ENCODE measurements around the gene USO1.
A peak's percentile ranks its signal among the peaks of the same experiment; 100 is the strongest.
"Not testable (repeated sequence)": the region's sequence is repeated elsewhere in the genome, so short reads cannot be mapped to it uniquely, and the experiment has no call there.

USO1 gene

DNA sequence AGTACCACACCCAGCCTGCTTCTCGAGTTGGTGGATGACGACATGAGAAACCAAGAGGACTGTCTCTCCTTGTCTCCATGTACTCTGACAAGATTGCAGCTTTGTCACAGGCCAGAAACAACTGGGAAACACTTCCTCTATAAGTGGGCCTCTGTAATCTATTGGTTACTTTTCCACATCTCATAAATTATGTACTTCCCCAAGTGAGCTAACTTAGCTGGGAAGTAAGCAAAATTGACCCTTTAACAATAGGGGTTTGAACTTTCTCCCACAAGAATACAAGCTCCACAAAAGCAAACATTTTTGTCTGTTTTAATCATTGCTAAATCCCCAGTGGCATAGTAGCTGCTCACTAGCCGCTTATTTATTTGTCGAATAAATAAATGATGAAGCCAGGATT, 14.1 kb upstream of the USO1 start:
- DNase-seq (ENCODE audit: low read depth, low spot score), result peak; percentile 23

DNA sequence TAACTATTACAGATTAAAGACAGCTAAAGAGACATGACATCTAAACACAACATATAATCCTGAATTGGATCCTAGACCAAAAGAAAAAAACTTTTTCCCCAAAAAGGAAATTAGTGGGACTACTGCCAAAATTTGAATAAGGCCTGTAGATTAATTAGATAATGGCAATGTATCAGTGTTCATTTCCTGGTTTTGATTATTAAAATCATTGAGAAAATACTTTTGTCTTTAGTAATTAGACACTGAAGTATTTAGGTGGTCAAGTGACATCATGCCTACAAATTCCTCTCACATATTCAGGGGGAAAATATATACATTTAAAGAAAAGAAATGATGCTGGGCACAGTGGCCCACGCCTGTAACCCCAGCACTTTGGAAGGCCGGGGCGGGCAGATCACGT, 10.4 kb upstream of the USO1 start:
- no peak for DNase-seq (ENCODE audit: low read depth, low spot score)

DNA sequence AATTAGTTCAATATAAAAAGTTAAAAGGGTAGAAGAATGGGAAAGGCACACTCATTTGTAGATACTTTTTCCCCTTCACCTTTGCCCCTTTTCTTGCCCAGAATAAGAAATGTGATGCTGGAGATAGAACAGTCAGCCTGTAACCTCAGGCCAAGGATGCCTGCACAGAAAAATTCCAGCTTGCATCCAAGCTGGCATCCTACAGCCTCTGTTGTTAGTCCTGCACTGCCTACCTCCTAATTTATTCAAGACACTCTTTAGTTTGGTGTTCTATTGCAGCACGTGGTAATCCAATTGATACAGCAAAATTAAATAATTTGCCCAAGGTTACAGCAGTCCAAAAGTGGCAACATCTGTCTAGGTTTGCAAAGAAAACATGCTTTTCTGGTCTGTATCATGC, 9.7 kb upstream of the USO1 start:
- DNase-seq (ENCODE audit: low read depth, low spot score), result no peak

DNA sequence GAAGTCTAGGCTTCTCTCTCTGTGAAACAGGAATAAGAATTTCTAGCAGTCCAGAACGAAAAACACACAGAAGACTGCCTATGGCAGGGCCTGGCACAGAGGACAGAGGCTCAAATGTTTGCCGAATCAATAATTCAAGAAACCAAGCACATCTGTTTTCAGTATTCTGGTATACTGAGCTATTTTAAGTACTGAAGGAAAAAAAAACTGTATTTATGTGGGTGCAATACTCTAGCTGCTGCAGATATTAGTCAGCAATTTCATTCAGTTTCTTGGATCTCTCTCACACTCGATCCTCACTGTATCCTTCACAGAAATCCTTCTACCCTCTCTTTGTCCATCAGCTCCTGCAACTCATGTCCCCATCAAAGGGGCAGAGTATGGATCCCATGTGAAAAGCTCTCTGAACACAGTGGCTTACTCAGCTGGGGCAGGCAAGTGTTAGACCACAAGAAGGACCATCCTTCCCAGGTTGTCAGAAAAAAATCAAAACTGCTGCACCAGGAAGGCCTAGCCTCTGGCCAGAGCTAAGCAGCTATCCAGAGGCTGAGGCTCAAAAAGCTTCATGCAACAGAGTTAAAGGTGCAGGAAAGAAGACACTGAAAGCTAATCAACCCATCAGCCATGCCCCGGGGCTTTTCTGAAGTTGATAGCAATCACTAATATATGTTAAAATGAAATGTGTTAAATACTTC, 9.1 kb upstream of the USO1 start:
- DNase-seq (ENCODE audit: low read depth, low spot score), result peak; percentile 14

DNA sequence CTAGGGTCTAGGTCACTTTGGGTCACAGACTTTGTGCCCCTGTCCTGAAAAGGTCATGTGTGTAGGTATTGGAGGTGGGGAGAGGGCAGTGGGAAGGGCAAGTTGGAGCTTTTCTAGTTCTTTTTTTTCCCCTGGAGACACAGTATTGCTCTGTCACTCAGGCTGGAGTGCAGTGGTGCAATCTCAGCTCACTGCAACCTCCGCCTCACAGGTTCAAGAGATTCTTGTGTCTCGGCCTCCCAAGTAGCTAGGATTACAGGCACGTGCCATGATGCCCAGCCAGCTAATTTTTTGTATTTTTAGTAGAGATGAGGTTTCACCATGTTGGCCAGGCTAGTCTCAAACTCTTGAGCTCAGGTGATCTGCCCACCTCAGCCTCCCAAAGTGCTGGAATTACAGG, 8.3 kb upstream of the USO1 start:
- DNase-seq (ENCODE audit: low read depth, low spot score), result not testable (repeated sequence)

DNA sequence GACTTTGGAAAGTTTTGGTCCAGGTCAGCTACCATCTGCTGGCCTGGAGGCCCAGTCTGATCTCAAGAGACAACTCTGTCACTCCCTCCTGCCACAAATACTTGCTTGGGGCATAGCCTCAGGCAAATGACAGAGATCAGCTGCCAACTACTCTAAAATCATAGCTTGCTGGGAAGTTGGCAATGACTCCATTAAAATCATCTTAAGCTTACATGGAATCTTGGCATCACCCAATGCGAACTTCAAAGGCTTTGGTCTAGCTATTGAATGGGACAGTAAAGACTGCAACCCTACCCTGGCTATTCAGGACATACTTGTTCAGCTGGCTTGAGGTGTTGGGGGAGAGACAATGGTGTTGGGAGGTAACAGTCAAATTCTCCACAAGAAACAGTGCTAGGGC, 7.0 kb upstream of the USO1 start:
- no peak for DNase-seq (ENCODE audit: low read depth, low spot score)

DNA sequence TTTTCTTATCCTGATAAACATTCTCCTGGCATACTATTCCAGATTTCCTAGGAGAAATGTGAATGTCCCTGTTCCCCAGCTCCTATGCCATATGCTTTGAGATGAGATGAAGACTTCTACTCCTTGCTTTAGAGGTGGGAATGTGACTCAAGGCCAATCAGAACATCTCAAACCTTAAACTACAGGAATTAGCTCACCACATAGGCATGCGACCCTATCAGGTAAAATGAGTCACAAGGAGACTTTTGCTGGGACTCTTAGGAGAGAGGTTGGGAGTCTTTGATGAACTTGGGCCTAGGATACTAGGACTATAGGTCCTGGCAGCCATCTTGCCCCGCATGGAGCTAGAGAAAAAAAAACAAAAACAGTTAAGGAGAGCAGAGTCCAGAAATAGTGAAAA, 5.8 kb upstream of the USO1 start:
- DNase-seq (ENCODE audit: low read depth, low spot score), result no peak

DNA sequence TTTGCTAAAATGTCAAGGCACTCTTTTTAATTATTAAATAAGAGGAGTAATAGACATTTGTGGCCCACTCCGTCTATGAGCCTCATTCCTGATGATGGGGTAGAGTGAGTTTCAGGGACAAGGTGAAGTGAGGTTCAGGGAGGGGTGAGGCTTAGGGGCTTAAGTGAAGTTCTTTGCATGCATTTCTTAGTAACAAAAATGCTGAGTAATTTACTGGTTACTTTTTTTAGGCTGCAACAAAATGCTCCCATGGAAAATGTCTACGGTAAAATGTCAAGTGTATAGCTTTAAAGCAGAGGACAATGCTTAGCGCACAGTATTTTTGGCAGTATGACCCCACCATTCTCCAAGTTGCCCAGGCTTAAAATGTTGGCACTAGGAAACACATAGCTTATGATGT, 2.0 kb upstream of the USO1 start:
- DNase-seq (ENCODE audit: low read depth, low spot score), result no peak

DNA sequence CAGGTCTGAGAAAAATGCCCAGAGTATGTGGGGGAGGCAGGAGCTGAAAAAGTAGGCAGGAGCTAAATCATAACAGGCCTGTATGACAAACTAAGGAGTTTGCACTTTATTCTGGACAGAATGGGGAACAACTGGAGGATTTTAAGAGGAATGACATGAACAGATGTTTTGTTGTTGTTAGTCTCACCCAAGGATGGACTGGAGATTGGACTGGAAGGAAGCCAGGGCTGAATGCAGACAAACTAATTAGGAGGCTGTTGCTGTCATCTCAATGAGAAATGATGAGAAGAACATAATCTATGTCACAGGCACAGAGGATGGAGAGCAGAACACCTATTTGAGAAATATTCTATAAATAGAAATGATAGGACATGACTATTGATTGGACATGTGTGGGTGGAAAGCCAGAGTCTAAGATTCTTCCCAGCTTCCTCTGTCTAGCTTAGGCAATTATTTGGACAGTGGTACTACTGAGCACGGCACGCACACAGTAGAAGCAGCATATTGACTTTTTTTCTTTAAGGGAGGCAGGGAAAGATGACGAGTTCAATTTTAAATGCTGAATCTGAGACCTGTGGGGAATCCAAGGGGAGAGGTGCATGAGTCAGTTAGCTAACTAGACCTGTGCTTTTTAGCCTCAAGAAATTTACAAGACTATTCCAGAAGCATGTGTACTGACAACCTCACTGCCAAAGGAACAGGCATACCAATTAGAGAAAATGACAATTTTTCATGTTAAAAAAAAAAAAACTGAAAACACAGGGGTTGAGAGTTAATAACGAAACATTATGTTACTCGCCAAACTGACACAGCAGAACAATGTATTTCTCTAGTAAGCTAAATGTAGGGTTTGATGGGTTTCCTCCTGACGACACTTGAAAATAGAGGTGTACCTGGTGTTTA, 963 bp upstream of the USO1 start:
- peak; percentile 48 for DNase-seq (ENCODE audit: low read depth, low spot score)

DNA sequence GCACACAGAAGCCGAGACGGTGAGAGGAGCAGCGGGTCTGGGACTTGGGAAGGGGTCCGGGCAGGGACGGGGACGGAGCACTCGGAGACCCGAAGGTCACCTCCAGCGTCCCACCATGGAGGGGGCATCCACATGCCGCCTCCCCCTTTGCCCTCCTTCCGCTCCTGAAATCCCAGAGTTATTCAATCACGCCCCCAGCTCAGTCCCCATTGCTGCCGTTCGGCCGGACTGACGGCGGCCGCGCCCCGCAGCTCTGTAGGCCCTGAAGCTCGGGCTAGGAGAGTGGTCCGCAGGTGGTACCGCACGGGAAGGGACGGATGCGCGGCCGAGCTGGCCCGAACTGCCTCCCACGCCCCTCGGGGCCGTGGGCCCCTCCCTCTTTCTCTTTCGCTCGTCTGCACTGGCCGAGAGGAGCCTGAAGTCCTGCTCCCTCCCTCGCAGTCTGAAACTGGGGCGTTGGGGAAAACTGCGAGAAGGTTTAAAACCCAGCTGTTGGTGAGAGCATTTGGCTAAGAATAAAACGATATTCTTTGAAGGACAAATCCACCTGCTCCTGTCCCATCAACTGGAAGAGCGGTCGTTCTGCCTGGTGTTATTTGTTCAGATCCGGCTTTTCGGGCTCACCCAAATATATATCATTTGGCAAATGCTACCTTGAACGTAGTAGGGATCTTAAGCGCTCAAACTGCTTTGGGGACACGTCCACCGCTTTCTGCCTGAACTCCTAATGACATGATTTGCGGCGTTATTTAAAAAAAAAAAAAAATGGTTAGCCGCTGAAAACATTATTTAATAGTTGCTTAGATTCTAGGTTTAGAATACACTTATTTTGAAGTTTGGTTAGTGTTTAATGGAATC, 719 bp downstream of the USO1 start:
- peak; percentile 86 for DNase-seq (ENCODE audit: low read depth, low spot score)

DNA sequence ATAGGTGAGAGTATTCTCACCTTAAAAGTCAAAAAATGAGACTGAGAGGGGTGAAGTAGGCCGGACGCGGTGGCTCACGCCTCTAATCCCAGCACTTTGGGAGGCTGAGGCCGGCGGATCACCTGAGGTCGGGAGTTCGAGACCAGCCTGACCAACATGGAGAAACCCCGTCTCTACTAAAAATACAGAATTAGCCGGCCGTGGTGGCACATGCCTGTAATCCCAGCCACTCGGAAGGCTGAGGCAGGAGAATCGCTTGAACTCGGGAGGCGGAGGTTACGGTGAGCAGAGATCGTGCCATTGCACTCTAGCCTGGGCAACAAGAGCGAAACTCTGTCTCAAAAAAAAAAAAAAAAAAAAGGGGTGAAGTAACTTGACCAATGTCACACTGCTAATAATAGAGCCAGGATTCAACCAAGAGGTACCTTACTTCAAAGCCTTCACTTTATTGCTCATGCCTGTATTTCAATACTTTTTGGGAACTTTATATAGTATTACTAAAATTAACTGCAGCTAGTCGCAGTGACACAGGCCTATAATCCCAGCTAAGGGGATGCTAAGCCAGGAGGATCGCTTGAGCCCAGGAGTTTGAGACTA, 1.7 kb downstream of the USO1 start:
- DNase-seq (ENCODE audit: low read depth, low spot score), result not testable (repeated sequence)

DNA sequence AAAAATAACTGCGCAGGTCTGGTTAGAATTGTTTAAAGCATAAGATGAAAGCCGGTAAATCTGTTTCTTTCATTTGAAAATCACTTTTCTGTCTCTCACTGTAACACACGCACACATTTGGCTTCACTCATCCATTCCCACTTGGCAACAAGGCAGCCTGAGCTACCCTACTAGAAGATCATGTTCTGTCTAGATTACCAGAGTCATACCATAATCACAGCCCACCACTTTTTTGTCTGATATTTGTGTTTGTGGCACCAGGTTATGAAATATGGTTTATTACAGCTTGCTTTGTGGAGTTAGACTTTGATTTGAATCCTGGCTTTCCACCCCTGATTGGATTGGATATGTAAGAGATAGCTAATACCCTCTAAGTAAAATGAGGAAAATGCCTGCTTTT, 2.2 kb downstream of the USO1 start:
- DNase-seq (ENCODE audit: low read depth, low spot score), result no peak

DNA sequence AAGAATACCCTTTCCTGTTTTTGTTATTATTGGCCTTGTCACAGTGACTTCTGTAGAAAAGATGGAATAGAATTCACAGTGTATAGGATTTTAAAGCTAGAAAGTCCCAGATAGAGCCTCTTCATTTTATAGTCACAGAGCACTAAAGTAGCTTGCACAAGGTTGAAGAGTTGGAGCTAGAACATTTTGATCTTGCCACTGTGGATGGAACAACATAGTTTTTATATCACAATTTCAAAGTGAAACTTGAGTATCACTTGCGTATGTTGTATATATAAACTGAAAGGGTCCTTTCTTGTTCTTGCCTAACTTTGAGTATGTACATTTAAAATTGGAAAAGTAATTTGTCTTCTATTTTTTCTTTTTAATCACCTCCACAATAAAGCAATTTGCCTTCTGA, 2.7 kb downstream of the USO1 start:
- DNase-seq (ENCODE audit: low read depth, low spot score), result no peak

DNA sequence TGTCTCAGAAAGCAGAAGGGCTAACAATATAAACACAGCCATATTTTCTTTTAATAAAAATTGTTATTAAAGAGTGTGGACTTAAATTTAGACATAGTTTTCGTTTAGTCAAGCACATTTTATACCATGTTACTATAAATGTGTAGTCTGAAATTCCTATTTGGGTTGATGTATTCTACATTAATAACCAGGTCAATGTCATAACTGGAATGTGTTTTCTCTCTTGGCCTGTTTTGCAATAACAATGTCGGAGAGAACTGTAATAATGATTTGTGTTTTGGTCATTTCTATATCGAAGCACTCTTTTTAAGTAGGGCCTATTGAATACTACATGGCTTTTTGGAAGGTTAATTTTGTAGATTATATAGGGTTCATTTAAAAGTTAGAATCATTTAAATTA, 5.5 kb downstream of the USO1 start:
- no peak for DNase-seq (ENCODE audit: low read depth, low spot score)

DNA sequence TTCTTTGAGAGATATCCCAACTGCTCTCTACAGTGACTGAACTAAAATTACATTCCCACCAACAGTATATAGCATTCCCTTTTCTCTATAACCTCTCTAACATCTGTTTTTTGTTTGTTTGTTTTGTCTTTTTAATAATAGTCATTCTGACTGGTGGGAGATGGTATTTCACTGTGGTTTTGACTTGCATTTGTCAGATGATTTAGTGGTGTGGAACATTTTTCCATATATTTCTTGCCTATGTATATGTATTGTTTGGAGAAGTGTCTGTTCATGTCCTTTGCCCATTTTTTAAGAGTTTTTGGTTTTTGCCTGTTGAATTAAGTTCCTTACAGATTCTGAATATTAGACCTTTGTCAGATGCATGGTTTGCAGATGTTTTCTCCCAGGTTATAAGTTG, 9.0 kb downstream of the USO1 start:
- DNase-seq (ENCODE audit: low read depth, low spot score), result no peak

DNA sequence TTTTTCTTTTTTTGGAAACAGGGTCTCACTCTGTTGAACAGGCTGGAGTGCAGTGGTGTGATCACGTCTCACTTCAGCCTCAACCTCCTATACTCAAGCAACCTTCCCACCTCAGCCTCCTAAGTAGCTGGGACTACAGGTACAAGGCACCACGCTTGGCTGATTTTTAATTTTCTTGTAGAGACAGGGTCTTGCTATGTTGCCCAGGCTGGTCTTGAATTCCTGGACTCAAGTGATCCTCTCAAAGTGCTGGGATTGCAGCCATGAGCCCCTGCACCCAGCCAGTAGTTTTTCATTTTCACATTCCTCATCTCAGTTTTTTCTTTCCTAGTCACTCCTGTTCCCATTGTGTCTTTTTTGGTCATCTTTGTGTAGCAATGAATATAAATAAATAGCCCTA, 11.1 kb downstream of the USO1 start:
- DNase-seq (ENCODE audit: low read depth, low spot score), result no peak

DNA sequence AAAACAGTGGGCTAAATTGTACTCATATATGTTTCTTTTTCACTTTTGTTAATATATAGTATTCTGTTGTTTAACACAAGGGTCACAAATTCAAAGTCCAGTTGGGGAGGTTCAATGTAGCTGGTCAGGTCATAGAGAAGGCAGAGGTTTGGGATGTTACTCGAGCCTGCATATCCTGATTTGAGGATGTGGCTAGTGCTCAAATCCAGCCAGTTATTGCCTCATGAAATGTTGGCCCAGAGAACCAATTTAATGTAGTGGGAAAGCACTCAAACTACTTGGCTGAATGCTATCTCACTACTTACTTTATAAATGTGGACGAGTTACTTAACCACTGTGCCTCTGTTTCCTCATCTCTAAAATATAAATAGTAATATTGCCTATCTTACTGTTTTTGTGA, 12.5 kb downstream of the USO1 start:
- DNase-seq (ENCODE audit: low read depth, low spot score), result no peak

DNA sequence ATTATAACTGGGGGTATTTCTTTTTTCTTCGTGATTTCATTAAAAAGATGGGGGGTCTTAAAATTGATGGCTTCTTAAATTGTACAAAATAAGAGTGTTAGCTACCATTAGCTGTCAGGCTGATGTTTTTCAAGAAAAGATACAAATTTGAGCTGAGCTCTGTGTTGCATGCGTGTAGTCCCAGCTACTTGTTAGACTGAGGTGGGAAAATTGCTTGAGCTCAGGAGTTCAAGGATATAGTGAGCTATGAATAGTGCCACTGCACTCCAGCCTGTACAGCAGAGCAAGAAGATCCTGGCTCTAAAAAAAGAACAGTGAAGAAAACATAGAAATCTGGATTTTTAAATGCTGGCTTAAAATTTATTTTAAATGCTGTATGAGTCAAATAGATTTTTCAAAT, 13.0 kb downstream of the USO1 start:
- DNase-seq (ENCODE audit: low read depth, low spot score), result no peak

DNA sequence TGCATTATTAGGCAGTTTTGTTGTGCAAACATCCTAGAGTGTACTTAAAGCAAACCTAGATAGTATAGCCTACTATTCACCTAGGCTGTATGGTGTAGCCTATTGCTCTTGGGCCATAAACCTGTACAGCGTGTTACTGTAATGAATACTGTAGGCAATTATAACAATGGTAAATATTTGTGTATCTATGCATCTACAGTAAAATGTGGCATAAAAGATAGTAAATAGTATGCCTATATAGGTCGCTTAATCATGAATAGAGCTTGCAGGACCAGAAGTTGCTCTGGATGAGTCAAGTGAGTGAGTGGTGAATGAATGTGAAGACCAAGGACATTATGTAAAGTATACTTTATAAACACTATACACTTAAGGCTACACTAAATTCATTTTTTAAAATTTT, 16.6 kb downstream of the USO1 start:
- no peak for DNase-seq (ENCODE audit: low read depth, low spot score)

DNA sequence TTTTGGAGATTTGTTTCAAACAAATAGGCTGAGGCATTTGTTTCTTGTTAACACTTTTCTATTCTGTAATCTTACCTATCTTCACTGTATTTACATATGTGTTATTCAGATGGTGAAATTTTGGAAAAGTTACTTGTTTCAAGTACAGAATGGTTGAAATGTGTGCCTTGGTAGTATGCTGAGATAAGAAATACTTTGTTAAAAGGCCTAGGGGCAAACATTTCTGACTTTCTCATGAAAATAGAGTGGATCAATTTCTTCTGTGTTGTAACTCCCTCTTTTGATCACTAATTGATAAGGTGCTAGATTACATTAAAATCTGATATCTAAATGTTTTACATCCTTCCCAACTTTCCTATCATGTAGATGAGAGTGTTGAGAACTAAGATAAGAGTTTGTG, 18.1 kb downstream of the USO1 start:
- DNase-seq (ENCODE audit: low read depth, low spot score), result no peak

DNA sequence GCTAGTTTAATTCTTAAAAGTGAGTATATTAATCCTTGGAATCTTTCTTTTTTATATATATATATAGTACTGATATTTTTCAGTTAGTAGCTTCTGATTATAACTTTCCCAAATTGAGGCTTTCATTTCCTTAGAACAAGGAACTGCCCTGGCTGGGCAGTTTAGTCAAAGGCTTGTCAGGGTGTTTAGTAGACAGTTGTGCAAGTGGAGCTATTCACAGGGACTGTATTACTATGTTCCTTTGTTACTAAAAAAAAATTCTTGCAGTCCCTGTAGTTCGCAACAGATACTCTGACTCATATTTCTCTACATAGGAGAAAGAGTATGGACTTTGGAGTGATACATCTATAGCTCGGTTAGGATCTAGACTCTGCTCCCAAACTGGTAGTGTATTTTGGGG, 20.8 kb downstream of the USO1 start:
- DNase-seq (ENCODE audit: low read depth, low spot score), result peak; percentile 18

DNA sequence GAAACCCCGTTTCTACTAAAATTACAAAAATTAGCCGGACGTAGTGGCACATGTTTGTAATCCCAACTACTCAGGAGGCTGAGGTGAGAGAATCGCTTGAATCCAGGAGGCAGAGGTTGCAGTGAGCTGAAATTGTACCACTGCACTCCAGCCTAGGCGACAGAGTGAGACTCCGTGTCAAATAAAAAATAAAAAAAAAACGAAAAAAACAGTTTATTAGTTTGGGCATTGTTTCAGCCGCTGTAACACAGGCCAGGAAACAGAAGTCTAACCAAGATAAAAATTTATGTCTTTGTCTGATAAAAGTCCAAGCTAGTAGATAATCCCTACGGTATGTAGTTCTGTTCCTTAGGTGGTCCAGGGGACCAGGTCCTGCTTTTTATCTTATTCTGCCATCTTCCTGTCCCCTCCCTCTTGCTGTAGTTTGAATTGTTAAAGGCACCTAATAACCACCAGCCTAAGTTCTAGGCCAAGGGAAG, 21.4 kb downstream of the USO1 start:
- DNase-seq (ENCODE audit: low read depth, low spot score), result no peak
